Hypothalamus (tissue), 51 donors: ENCODE results near the gene PLSCR3.
"Not testable (repeated sequence)": the region's sequence is repeated elsewhere in the genome, so short reads cannot be mapped to it uniquely, and the experiment has no call there.

Source experiments
- DNase-seq, 51 donors: peaks; one replicate each; lab custom pipeline; 2025; lab: John Stamatoyannopoulos, UW

The PLSCR3 gene

GRCh38 chr17:7383742-7384488 lies 10.4 kb downstream of the PLSCR3 start:
- DNase-seq: peak in 15 of 51 donors; percentile 17 to 74 (median 32)

DNA sequence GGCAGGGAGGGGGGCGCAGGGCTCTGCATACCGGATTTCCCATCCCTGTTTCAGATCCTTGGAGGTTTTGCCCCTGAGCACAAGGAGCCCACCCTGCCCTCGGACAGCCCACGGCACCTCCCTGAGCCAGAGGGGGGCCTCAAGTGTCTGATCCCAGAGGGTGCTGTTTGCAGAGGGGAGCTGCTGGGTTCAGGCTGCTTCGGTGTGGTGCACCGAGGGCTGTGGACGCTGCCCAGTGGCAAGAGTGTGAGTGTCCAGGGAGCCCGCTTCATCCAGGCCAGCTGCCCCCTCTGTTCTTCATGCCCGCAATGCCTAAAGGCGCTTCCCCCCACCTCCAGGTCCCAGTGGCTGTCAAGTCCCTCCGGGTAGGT lies 11.0 kb downstream of the PLSCR3 start:
- DNase-seq: no peak

- no peak for DNase-seq
These were observed 11.4 kb downstream of the PLSCR3 start for GRCh38 chr17:7382901-7383300.

DNA sequence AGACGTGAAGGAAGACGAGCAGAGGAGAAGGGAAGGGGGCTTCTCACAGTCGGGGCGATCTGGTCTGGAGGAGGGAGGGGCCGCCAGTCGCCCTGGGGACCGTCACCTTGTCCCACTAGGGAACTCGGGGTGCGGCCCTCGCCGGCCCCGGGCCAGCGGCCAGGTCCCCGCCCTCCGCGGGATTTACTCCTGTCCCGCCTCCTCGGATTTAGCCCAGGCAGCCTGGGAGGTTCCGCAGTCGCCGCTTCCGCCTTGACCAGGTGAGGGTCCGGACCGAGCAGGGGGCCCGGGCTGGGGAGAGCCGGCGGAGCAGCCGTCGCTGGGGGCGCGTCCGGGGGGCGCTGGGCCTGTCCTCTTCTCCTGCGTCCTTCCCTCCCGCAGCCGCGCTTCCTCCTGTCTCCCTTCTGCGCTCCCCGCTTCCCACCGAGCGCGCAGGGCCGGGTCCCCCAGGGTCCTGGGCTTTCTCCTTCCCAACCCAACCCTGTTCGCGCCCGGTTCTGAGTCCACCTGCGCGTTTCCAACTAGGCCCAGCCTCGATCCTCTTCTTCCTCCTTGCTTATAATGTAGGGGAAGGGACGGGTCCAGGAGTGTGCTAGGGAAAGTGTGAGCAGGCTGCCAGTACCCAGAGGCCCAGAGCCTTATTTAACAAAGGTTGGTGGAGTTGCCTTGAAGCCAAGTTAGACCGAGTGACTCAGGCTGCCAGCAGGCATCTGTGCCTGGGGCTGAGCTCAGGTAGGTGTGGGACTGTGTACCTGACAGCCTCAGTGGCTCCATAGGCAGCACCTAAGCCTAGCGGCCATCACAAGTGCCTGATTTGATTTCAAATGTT lies 13.3 kb downstream of the PLSCR3 start, which contains the start of gene TNK1:
Gene TNK1, plus strand, starts transcription at position 235 of the 829 bp plus-strand sequence. CDS start 1,838 bp downstream, outside the sequence.
- DNase-seq: no peak

GRCh38 chr17:7380321-7380720 lies 14.0 kb downstream of the PLSCR3 start:
- DNase-seq: peak in 2 of 51 donors; percentile 7 to 12

GRCh38 chr17:7379134-7379533 lies 15.2 kb downstream of the PLSCR3 start:
- DNase-seq: no peak

DNA sequence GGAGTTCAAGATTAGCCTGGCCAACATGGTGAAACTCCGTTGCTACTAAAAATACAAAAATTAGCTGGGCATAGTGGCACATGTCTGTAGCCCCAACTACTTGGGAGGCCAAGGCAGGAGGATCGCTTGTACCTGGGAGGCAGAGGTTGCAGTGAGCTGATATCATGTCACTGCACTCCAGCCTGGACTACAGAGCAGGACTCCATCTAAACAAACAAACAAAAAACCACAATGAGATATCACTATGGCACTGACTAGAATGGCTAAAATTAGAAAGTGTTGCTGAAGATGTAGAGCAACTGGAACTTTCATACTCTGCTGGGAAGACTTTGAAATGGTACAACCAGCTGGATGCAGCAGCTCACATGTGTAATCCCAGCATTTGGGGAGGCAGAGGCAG lies 20.0 kb downstream of the PLSCR3 start:
- no peak for DNase-seq

DNA sequence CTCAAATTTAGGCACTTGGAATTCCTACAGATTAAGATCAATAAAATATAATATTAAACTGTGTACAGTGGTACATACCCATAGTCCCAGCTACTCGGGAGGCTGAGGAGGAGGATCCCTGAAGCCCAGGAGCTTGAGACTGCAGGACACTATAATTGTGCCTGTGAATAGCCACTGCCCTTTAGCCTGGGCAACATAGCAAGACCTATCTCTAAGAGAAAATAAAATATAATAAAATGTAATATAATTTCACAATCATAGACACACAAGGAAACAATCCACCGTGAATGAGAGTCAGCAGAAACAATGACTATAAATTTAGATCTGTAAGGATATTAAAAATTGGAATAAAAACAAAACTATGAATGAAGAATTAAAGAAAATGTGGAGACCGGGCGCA lies 23.5 kb downstream of the PLSCR3 start:
- DNase-seq: no peak

DNA sequence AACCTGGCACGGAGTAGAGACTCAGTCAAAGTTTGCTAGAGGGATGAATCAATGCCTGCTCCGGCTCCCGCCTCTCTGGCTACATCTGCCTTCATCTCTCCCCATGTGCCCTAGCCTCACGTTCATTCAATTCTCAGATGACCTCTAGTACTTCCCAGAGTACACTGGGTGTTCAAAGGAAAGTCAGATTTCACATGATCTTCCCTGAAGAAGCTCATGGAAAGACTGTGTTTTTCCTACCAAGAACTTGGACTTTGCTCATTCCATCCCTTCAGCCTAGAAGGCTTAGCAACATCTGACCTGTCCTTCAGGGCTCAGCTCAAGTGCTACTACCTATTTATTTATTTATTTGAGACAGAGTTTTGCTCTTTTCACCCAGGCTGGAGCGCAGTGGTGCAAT lies 24.5 kb downstream of the PLSCR3 start:
- DNase-seq: no peak

DNA sequence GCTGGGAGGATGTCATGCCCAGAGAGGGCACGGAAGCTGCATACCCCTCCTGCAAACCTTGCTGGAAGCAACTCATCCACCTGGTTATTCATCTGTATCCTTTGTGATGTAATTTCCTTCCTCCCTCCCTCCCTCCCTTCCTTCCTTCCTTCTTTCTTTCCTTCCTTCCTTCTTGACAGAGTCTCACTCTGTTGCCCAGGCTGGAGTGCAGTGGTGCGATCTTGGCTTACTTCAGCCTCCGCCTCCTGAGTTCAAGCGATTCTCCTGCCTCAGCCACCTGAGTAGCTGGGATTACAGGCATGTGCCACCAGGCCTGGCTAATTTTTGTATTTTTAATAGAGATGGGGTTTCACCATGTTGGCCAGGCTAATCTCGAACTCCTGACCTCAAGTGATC lies 25.7 kb downstream of the PLSCR3 start:
- not testable (repeated sequence) for DNase-seq

- no peak for DNase-seq
These were observed 26.3 kb downstream of the PLSCR3 start for GRCh38 chr17:7367918-7368598.

DNA sequence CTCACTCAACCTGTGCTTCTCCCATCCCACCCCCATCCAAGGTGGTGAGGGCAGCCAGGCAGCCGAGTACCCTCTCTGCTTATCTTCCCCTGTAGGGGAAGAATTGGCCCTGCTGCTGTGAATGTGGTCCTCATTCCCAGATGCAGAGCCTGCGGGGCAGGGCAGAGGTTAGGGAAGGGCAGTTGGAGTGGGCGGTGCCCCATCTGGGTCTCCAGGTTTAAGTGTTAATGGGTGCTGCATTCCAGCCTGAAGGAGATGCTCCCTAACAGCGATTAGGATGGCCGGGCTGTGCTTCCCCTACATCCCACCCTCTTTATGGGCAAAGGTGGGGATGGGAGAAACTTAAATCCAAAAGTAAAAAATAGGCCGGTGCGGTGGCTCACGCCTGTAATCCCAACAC lies 27.2 kb downstream of the PLSCR3 start:
- DNase-seq: no peak

DNA sequence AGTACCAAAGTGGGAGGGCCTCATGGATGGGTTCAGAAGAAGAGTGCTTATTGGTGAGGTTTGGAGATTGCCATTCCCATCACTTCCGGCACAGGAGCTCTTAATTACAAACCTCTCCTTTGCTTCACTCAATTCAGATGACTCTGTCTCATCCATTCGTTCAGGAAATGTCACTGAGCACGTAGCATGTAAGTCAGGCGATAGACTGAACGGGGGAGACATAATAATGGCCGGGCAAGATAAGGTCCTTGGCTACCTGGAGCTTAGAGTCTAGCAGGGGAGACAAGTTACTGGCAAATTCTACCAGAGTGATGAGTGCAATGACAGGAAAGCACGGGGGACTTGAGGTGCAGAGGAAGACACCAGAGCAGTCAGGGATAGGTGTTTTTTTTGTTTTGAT lies 28.4 kb downstream of the PLSCR3 start:
- DNase-seq: not testable (repeated sequence)

GRCh38 chr17:7363311-7363710 lies 31.0 kb downstream of the PLSCR3 start:
- DNase-seq: no peak

GRCh38 chr17:7361906-7362305 lies 32.4 kb downstream of the PLSCR3 start:
- no peak for DNase-seq

- DNase-seq: no peak
These were observed 36.9 kb downstream of the PLSCR3 start for GRCh38 chr17:7357381-7357780.

DNA sequence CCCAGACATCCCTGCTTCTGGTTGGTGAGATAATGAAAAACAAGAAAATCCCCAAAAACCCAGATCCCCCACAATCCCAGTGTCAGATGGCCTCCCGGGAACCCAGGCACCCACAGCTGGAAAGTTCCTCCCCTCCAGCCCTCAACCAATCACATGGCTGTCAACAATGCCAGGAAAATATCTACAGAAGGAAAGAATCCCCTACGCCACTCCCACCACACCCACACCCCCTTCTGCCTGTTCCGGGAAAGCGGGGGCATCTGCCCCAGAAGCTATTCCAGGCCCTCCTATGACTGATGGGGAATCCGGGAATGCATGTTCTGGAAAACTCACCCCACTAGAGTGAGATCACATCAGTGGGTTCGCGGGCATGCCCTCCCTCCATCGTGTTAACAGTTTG lies 37.6 kb downstream of the PLSCR3 start:
- DNase-seq: no peak

GRCh38 chr17:7356072-7356549 lies 38.2 kb downstream of the PLSCR3 start:
- peak in 41 of 51 donors; percentile 12 to 83 (median 46) for DNase-seq

- no peak for DNase-seq
These were observed 38.8 kb downstream of the PLSCR3 start for GRCh38 chr17:7355573-7355972.

DNA sequence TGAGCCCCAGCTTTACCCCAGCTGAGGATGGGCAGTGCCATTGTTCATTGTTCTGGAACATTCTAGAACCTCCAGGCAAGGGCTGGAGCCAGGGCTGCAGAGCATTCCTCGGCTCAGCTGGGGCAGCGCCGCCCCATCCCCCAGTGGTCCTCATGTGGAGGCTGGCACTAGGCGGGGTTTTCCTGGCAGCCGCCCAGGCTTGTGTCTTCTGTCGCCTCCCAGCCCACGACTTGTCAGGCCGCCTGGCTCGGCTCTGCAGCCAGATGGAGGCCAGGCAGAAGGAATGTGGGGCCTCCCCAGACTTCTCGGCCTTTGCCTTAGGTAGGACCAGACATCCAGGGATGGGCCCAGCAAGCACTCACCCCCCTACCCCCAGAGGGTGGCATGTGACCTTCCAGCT lies 39.3 kb downstream of the PLSCR3 start, which contains the start of gene TMEM95:
Gene TMEM95, plus strand, starts transcription at position 104 of the 400 bp plus-strand sequence. Its CDS starts 49 bp downstream, at position 153.
- DNase-seq: peak in 43 of 51 donors; percentile 26 to 85 (median 59)
